Measurements from ENCODE around the gene RECQL. TPM values are rescaled to one million over a fixed set of nuclear protein-coding genes. Genes with fewer than 3 reads are reported as not detected.

Gene RECQL
- total RNA-seq, 2 experiments from 2014 or later = 11.1 to 16.0 TPM

DNA sequence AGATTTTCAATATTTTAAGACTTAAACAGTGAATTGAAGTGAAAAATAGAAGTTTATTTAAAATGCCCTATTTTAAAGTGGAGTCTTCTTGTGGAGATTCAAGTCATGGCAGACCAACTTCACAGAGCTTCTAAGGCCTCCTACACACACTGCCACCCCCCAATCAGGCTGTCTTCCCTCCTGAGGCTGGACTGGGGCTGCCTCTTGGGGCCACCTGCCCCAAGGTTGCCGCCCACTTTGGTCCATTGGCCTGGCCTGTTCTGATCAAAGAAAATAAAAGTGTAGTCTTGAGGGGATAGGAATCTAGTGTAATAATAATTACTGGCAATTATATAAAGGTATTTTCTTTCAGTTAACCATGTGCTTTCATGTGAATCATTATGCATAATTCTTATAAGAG, 1.4 kb upstream of the RECQL start:
- H3K36me3 Mint-ChIP-seq (ENCODE audit: low read depth) = peaks cover 31% of the 10 kb centered on the region
- H3K4me1 Mint-ChIP-seq (ENCODE audit: low read depth) = peaks cover 53% of the 10 kb centered on the region
- H3K9me3 Mint-ChIP-seq = no peaks in the 10 kb centered on the region
- no peaks in the 10 kb centered on the region for H3K27me3 ChIP-seq (ENCODE audit: control insufficient read depth in 1 of 2, insufficient read depth in 2 of 2, low read length in 2 of 2)
- H3K4me3 Mint-ChIP-seq = no peak overlapping the region
- TF ChIP-seq, protein P1, sequence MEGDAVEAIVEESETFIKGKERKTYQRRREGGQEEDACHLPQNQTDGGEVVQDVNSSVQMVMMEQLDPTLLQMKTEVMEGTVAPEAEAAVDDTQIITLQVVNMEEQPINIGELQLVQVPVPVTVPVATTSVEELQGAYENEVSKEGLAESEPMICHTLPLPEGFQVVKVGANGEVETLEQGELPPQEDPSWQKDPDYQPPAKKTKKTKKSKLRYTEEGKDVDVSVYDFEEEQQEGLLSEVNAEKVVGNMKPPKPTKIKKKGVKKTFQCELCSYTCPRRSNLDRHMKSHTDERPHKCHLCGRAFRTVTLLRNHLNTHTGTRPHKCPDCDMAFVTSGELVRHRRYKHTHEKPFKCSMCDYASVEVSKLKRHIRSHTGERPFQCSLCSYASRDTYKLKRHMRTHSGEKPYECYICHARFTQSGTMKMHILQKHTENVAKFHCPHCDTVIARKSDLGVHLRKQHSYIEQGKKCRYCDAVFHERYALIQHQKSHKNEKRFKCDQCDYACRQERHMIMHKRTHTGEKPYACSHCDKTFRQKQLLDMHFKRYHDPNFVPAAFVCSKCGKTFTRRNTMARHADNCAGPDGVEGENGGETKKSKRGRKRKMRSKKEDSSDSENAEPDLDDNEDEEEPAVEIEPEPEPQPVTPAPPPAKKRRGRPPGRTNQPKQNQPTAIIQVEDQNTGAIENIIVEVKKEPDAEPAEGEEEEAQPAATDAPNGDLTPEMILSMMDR (IDR thresholded peaks at IDR 0.05) = no peak
- H3K27ac ChIP-seq (ENCODE audit: low read depth in 1 of 2, low read length in 2 of 2) = no peak overlapping the region
- H3K4me3 ChIP-seq (ENCODE audit: low read length) = no peak overlapping the region
- POLR2A ChIA-PET = interaction anchor here (1.9 to 2.4 kb wide), 2 partner anchors 175 to 544 kb away, joined by 5 to 14 read pairs; partner anchors contain the start of gene CMAS
- H3K27me3 Mint-ChIP-seq = no peaks in the 10 kb centered on the region
- ATAC-seq (ENCODE audit: poor library complexity) (no peak), DNase-seq (no peak)
- peaks cover 25% of the 10 kb centered on the region for H3K4me1 ChIP-seq (ENCODE audit: insufficient read depth, low read length)
- no peak overlapping the region for H3K27ac Mint-ChIP-seq
- H3K9me3 ChIP-seq (ENCODE audit: control insufficient read depth in 1 of 2, insufficient read depth in 1 of 2, low read length in 2 of 2) = no peaks in the 10 kb centered on the region
- intact Hi-C loops (cut with DNase I, micrococcal nuclease) = loop anchor here in 1 of 2 experiments (2.0 to 10.0 kb wide), 7 partner anchors 64 to 1132 kb away; partner anchors contain the start of genes C2CD5, CMAS and LDHB
- CTCF ChIA-PET = no interaction called here
- peaks cover 15% of the 10 kb centered on the region for H3K36me3 ChIP-seq (ENCODE audit: insufficient read depth, low read length)

DNA sequence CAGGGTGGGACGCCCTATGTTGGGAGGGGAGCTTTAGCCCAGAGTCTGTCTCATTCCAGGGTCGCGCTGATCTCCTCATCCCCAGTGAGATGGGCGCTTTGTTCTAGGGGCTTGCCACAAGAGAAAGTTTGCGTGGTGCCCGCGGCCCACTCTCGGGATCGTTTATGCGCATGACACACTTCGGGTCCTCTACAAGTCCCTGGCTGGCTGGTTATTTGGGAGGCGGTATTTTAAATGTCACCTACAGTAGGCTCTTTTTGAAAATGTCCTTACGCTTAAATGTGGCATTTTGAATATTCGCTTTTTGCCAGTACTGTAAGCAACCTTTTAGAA, 695 bp upstream of the RECQL start:
- H3K27me3 ChIP-seq (ENCODE audit: control insufficient read depth in 1 of 2, insufficient read depth in 2 of 2, low read length in 2 of 2) = no peaks in the 10 kb centered on the region
- TF ChIP-seq, protein P1 (IDR thresholded peaks at IDR 0.05) = no peak
- intact Hi-C loops (cut with DNase I, micrococcal nuclease) = loop anchor here in 1 of 2 experiments (2.0 to 10.0 kb wide), 7 partner anchors 63 to 1133 kb away; partner anchors contain the start of genes C2CD5, CMAS and LDHB
- no peaks in the 10 kb centered on the region for H3K9me3 ChIP-seq (ENCODE audit: control insufficient read depth in 1 of 2, insufficient read depth in 1 of 2, low read length in 2 of 2)
- CTCF ChIA-PET = interaction anchor here (1.0 to 1.1 kb wide), 2 partner anchors 23 to 178 kb away, joined by 3 to 4 read pairs; no protein-coding TSS in a partner anchor
- Mint-ChIP-seq H3K27me3 (no peaks in the 10 kb centered on the region), H3K36me3 (ENCODE audit: low read depth) (peaks cover 32% of the 10 kb centered on the region), H3K9me3 (no peaks in the 10 kb centered on the region), H3K27ac (no peak overlapping the region), H3K4me3 (no peak overlapping the region), H3K4me1 (ENCODE audit: low read depth) (peaks cover 53% of the 10 kb centered on the region)
- H3K27ac ChIP-seq (ENCODE audit: low read depth in 1 of 2, low read length in 2 of 2) = peak overlapping the region; percentile 58 to 79
- peak; percentile 14 for ATAC-seq (ENCODE audit: poor library complexity)
- peaks cover 25% of the 10 kb centered on the region for H3K4me1 ChIP-seq (ENCODE audit: insufficient read depth, low read length)
- H3K4me3 ChIP-seq (ENCODE audit: low read length) = peak overlapping the region; percentile 88
- H3K36me3 ChIP-seq (ENCODE audit: insufficient read depth, low read length) = peaks cover 17% of the 10 kb centered on the region
- DNase-seq = peak in 11 of 14 experiments; percentile 6 to 62 (median 22)
- POLR2A ChIA-PET = interaction anchor here (0.5 to 2.5 kb wide), 14 partner anchors 9 to 1042 kb away, joined by 3 to 20 read pairs (median 6); partner anchors contain the start of genes C2CD5, CMAS, LDHB and PYROXD1

DNA sequence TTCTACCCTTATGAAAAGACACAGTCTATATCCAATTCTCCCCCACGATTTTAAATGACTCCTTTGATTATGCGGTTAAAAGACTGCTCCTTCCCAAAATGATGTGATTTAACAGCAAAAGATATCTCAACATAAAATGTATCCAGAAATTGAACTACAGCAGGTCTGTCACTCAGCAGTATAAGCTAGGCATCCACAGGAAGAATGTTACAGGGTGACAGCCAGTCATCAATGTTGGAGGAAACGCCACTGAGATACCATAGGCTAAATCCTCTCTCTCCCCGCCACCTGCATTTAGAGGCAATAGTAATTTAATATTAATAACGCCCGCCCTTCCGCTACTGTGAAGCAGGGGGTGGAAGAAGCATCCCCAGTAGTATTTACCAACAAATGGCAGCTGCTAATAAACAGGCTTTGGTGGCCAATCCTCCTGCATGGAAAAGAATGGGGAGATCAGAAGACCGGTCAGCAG, 613 bp downstream of the RECQL start:
- H3K27me3 Mint-ChIP-seq = no peaks in the 10 kb centered on the region
- H3K27me3 ChIP-seq (ENCODE audit: control insufficient read depth in 1 of 2, insufficient read depth in 2 of 2, low read length in 2 of 2) = no peaks in the 10 kb centered on the region
- DNase-seq = peak in 3 of 14 experiments; percentile 1 to 38 (median 14)
- H3K36me3 Mint-ChIP-seq (ENCODE audit: low read depth) = peaks cover 45% of the 10 kb centered on the region
- H3K27ac Mint-ChIP-seq = no peak overlapping the region
- H3K4me1 ChIP-seq (ENCODE audit: insufficient read depth, low read length) = peaks cover 25% of the 10 kb centered on the region
- no peak overlapping the region for H3K4me3 Mint-ChIP-seq
- ATAC-seq (ENCODE audit: poor library complexity) = no peak
- peaks cover 30% of the 10 kb centered on the region for H3K36me3 ChIP-seq (ENCODE audit: insufficient read depth, low read length)
- intact Hi-C loops (cut with DNase I, micrococcal nuclease) = loop anchor here (1.0 to 10.0 kb wide), 10 partner anchors 62 to 1134 kb away; partner anchors contain the start of genes CMAS (in 2 of the 2), LDHB (in 2 of the 2) and C2CD5 (in 1 of the 2)
- CTCF ChIA-PET = no interaction called here
- no peaks in the 10 kb centered on the region for H3K9me3 Mint-ChIP-seq
- peak overlapping the region; percentile 88 for H3K4me3 ChIP-seq (ENCODE audit: low read length)
- H3K9me3 ChIP-seq (ENCODE audit: control insufficient read depth in 1 of 2, insufficient read depth in 1 of 2, low read length in 2 of 2) = no peaks in the 10 kb centered on the region
- peaks cover 53% of the 10 kb centered on the region for H3K4me1 Mint-ChIP-seq (ENCODE audit: low read depth)
- POLR2A ChIA-PET = interaction anchor here (0.7 to 2.5 kb wide), 12 partner anchors 9 to 180 kb away, joined by 3 to 20 read pairs (median 8); partner anchors contain the start of genes LDHB and PYROXD1
- H3K27ac ChIP-seq (ENCODE audit: low read depth in 1 of 2, low read length in 2 of 2) = peak overlapping the region; percentile 51 to 58
- TF ChIP-seq, protein P1 (IDR thresholded peaks at IDR 0.05) = no peak

Measured in CD4-positive, alpha-beta T cell (primary cell).